Upper lobe of left lung (tissue), 6 donors: ENCODE measurements around the gene OR51I1. TPM values are rescaled to one million over a fixed set of nuclear protein-coding genes. Genes with fewer than 3 reads are reported as not detected.

Experiments
- ATAC-seq, 2 donors: fragments of 200-7000 bp; cut with Tn5 transposase; one replicate each; pipeline ENCODE4 v1.9.1; 2022; ENCODE audit warnings: mild to moderate bottlenecking in 2 of 2, moderate library complexity in 2 of 2; ENCODE audit not compliant: low FRiP score in 2 of 2
- DNase-seq, 2 donors: peaks; one replicate each; pipeline ENCODE4 v3.0.0-alpha.2; 2019 to 2020
- H3K27ac ChIP-seq, 4 donors: fragments of 200-600 bp; sonication (generic); one replicate each; pipeline ENCODE4 v1.5.1; 2016 to 2019
- H3K27me3 ChIP-seq, 4 donors: fragments of 200-600 bp; sonication (generic); one replicate each; pipeline ENCODE4 v1.5.1; 2017 to 2019
- H3K36me3 ChIP-seq, 4 donors: fragments of 200-600 bp; sonication (generic); one replicate each; pipeline ENCODE4 v1.5.1; 2016 to 2019
- H3K4me1 ChIP-seq, 4 donors: fragments of 200-600 bp; sonication (generic); one replicate each; pipeline ENCODE4 v1.5.1; 2018 to 2019
- H3K4me3 ChIP-seq, 4 donors: fragments of 200-600 bp; sonication (generic); one replicate each; pipeline ENCODE4 v1.5.1; 2017 to 2019; ENCODE audit warnings: mild to moderate bottlenecking in 2 of 4, moderate library complexity in 1 of 4
- H3K9me3 ChIP-seq, 4 donors: fragments of 200-600 bp; sonication (generic); one replicate each; pipeline ENCODE4 v1.5.1; 2018 to 2019
- EP300 ChIP-seq, 4 donors: sonication (generic); formaldehyde crosslinking; IDR thresholded peaks; one replicate each; pipeline ENCODE4 v1.5.1; 2017; ENCODE audit warnings: antibody characterized with exemption in 4 of 4, control low read depth in 2 of 4
- POLR2A ChIP-seq, 4 donors: fragments of 450-650 bp; IDR thresholded peaks; one replicate each; pipeline ENCODE4 v1.5.1; 2016 to 2017; ENCODE audit warnings: antibody characterized with exemption in 4 of 4, mild to moderate bottlenecking in 2 of 4
- POLR2AphosphoS5 ChIP-seq, 2 donors: sonication (generic); formaldehyde crosslinking; IDR thresholded peaks; one replicate each; pipeline ENCODE4 v1.5.1; 2017; ENCODE audit warnings: antibody characterized with exemption in 2 of 2
- WGBS, 2 donors: methylation state at CpG; one replicate each; pipeline ENCODE4 v1.1.5; 2017 to 2018; 5-methylcytosine and 5-hydroxymethylcytosine counted together
- total RNA-seq, 6 donors: library from RNA; depleted of rRNA in 4 of 6; stranded (reverse); fragments of >200 nt in 4 of 6; gene quantifications; one replicate each; pipeline versions ENCODE4 v1.1.0 to v1.2.1, GENCODE V29; 2016 to 2021
- TF ChIP-seq, protein P1 (sequence below), 6 experiments: fragments of 450-650 bp in 4 of 6; fragments of 200-600 bp in 2 of 6; sonication (generic) in 2 of 6; IDR thresholded peaks; one replicate each; pipeline ENCODE4 v1.5.1; 2016 to 2019; ENCODE audit warnings: antibody characterized with exemption in 6 of 6
- donor health status: DM: no; HTN: no; CAD: no; lungs with moderate emphysema.
- donor health status: DM: no; HTN: yes; CAD: no; lungs with severe emphysema.

OR51I1 gene
- total RNA-seq, 6 donors from 2014 or later: 0.76 TPM; not detected in 5

DNA sequence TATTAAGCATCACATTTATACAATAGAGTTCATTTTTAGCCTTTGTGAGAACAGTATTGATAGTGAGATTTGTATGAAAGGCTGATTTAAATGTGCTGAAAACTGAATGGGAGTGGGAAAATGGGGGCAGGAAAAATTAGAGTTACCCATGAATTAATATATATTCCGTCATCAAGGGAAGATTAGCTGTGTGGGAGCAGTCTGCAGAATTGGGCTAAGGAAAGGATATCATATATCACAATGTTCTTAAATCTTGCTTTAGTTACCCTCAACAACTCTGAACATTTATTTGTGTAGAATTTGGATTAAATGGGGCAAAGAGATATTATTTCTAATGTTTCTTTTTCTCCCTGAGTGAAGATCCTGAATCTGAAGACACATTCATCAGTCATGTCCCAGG lies 19.5 kb downstream of the OR51I1 start, which contains the start of gene OR51Q1:
Gene OR51Q1, plus strand, starts transcription at position 301 of the 400 bp plus-strand sequence. Its CDS starts 90 bp downstream, at position 391.
- Histone ChIP-seq H3K4me1 (no peaks in the 10 kb centered on the region), H3K4me3 (no peak within 1 kb of the TSS), H3K36me3 (no peaks in the 10 kb centered on the region), H3K9me3 (no peaks in the 10 kb centered on the region), H3K27ac (no peak within 1 kb of the TSS), H3K27me3 (no peaks in the 10 kb centered on the region)
- WGBS, 2 donors: 90 to 96% methylated on average over 1 of the region's 1 CpG
- TF ChIP-seq POLR2AphosphoS5 (IDR thresholded peaks at IDR 0.05): no peak
- TF ChIP-seq POLR2A (IDR thresholded peaks at IDR 0.05): no peak
- no peak for TF ChIP-seq EP300 (IDR thresholded peaks at IDR 0.05)
- TF ChIP-seq, protein P1, sequence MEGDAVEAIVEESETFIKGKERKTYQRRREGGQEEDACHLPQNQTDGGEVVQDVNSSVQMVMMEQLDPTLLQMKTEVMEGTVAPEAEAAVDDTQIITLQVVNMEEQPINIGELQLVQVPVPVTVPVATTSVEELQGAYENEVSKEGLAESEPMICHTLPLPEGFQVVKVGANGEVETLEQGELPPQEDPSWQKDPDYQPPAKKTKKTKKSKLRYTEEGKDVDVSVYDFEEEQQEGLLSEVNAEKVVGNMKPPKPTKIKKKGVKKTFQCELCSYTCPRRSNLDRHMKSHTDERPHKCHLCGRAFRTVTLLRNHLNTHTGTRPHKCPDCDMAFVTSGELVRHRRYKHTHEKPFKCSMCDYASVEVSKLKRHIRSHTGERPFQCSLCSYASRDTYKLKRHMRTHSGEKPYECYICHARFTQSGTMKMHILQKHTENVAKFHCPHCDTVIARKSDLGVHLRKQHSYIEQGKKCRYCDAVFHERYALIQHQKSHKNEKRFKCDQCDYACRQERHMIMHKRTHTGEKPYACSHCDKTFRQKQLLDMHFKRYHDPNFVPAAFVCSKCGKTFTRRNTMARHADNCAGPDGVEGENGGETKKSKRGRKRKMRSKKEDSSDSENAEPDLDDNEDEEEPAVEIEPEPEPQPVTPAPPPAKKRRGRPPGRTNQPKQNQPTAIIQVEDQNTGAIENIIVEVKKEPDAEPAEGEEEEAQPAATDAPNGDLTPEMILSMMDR (IDR thresholded peaks at IDR 0.05): no peak
- DNase-seq (no peak), ATAC-seq (no peak)

GRCh38 chr11:5420993-5421392 lies 20.3 kb downstream of the OR51I1 start:
- WGBS, 2 donors: 63 to 64% methylated on average over 5 of the region's 5 CpGs
- TF ChIP-seq, protein P1 (IDR thresholded peaks at IDR 0.05): no peak
- no peak for TF ChIP-seq POLR2A (IDR thresholded peaks at IDR 0.05)
- no peak for TF ChIP-seq POLR2AphosphoS5 (IDR thresholded peaks at IDR 0.05)
- TF ChIP-seq EP300 (IDR thresholded peaks at IDR 0.05): no peak
- DNase-seq (no peak), ATAC-seq (no peak)
- no peaks in the 10 kb centered on the region for H3K9me3 ChIP-seq
- H3K27ac ChIP-seq: no peak overlapping the region
- no peaks in the 10 kb centered on the region for H3K36me3 ChIP-seq
- H3K27me3 ChIP-seq: no peaks in the 10 kb centered on the region
- H3K4me3 ChIP-seq: no peak overlapping the region
- no peaks in the 10 kb centered on the region for H3K4me1 ChIP-seq

- ATAC-seq: no peak
- no peak for DNase-seq
- Histone ChIP-seq H3K4me3 (no peak overlapping the region), H3K9me3 (no peaks in the 10 kb centered on the region), H3K27ac (no peak overlapping the region), H3K4me1 (no peaks in the 10 kb centered on the region), H3K27me3 (no peaks in the 10 kb centered on the region), H3K36me3 (no peaks in the 10 kb centered on the region)
- TF ChIP-seq, protein P1 (IDR thresholded peaks at IDR 0.05): no peak
- TF ChIP-seq POLR2A (IDR thresholded peaks at IDR 0.05): no peak
- TF ChIP-seq POLR2AphosphoS5 (IDR thresholded peaks at IDR 0.05): no peak
- TF ChIP-seq EP300 (IDR thresholded peaks at IDR 0.05): no peak
These were observed 36.1 kb downstream of the OR51I1 start for GRCh38 chr11:5405173-5405572.

GRCh38 chr11:5398936-5399335 lies 42.4 kb downstream of the OR51I1 start:
- no peak for TF ChIP-seq POLR2AphosphoS5 (IDR thresholded peaks at IDR 0.05)
- TF ChIP-seq POLR2A (IDR thresholded peaks at IDR 0.05): no peak
- no peak for TF ChIP-seq EP300 (IDR thresholded peaks at IDR 0.05)
- TF ChIP-seq, protein P1 (IDR thresholded peaks at IDR 0.05): no peak
- Histone ChIP-seq H3K4me1 (no peaks in the 10 kb centered on the region), H3K27ac (no peak overlapping the region), H3K36me3 (no peaks in the 10 kb centered on the region), H3K4me3 (no peak overlapping the region), H3K9me3 (no peaks in the 10 kb centered on the region), H3K27me3 (no peaks in the 10 kb centered on the region)
- ATAC-seq (no peak), DNase-seq (no peak)

DNA sequence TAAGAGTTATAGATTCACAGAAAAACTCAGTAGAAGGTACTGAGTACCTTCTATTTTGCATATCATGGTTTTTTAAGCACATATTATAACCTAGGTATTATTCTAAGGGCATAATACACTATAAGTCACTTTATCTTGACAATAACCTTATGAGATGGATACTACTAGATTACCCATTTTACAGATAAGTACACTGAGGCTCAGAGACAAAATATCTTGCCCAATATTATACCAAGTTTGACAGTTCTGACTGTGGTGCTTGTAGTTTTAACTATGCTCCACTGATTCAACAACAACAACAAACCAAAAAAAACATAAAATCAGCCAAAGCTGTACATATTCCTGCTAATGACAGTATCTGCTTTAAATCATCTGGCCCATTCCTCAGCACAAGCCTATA lies 47.2 kb downstream of the OR51I1 start:
- Histone ChIP-seq H3K4me3 (no peak overlapping the region), H3K36me3 (no peaks in the 10 kb centered on the region), H3K4me1 (no peaks in the 10 kb centered on the region), H3K9me3 (no peaks in the 10 kb centered on the region), H3K27ac (no peak overlapping the region), H3K27me3 (no peaks in the 10 kb centered on the region)
- TF ChIP-seq EP300 (IDR thresholded peaks at IDR 0.05): no peak
- no peak for TF ChIP-seq POLR2A (IDR thresholded peaks at IDR 0.05)
- TF ChIP-seq, protein P1 (IDR thresholded peaks at IDR 0.05): no peak
- TF ChIP-seq POLR2AphosphoS5 (IDR thresholded peaks at IDR 0.05): no peak
- DNase-seq (no peak), ATAC-seq (no peak)
